Subcutaneous abdominal adipose tissue (tissue), 5 donors: ENCODE results near the gene EPHA2.
"Not testable (repeated sequence)": the region's sequence is repeated elsewhere in the genome, so short reads cannot be mapped to it uniquely, and the experiment has no call there.

Experiments
- H3K27ac ChIP-seq: one replicate; pipeline ENCODE4 v1.7.0; 2013; ENCODE audit warnings: low read depth, mild to moderate bottlenecking, inconsistent platforms, low read length, moderate library complexity
- H3K27me3 ChIP-seq, 5 donors: one replicate each; pipeline ENCODE4 v1.7.0; 2013; ENCODE audit warnings: low read length in 5 of 5, inconsistent platforms in 1 of 5; ENCODE audit not compliant: control insufficient read depth in 5 of 5, insufficient read depth in 4 of 5
- H3K36me3 ChIP-seq, 5 donors: one replicate each; pipeline ENCODE4 v1.7.0; 2013; ENCODE audit warnings: low read length in 5 of 5; ENCODE audit not compliant: control insufficient read depth in 5 of 5, insufficient read depth in 5 of 5
- H3K4me1 ChIP-seq, 5 donors: one replicate each; pipeline ENCODE4 v1.7.0; 2013; ENCODE audit warnings: low read length in 5 of 5, mild to moderate bottlenecking in 3 of 5, moderate library complexity in 1 of 5; ENCODE audit not compliant: control insufficient read depth in 5 of 5, insufficient read depth in 5 of 5
- H3K4me3 ChIP-seq, 5 donors: one replicate each; pipeline ENCODE4 v1.7.0; 2013; ENCODE audit warnings: low read length in 5 of 5, low read depth in 1 of 5
- H3K9ac ChIP-seq, 5 donors: one replicate each; pipeline ENCODE4 v1.7.0; 2013; ENCODE audit warnings: low read length in 5 of 5, mild to moderate bottlenecking in 4 of 5, moderate library complexity in 3 of 5
- H3K9me3 ChIP-seq, 5 donors: one replicate each; pipeline ENCODE4 v1.7.0; 2013; ENCODE audit warnings: low read length in 5 of 5; ENCODE audit not compliant: control insufficient read depth in 5 of 5
- donor health status: healthy.
- donor health status: healthy.
- donor health status: healthy.
- donor health status: healthy.
- donor health status: healthy.

EPHA2 gene

DNA sequence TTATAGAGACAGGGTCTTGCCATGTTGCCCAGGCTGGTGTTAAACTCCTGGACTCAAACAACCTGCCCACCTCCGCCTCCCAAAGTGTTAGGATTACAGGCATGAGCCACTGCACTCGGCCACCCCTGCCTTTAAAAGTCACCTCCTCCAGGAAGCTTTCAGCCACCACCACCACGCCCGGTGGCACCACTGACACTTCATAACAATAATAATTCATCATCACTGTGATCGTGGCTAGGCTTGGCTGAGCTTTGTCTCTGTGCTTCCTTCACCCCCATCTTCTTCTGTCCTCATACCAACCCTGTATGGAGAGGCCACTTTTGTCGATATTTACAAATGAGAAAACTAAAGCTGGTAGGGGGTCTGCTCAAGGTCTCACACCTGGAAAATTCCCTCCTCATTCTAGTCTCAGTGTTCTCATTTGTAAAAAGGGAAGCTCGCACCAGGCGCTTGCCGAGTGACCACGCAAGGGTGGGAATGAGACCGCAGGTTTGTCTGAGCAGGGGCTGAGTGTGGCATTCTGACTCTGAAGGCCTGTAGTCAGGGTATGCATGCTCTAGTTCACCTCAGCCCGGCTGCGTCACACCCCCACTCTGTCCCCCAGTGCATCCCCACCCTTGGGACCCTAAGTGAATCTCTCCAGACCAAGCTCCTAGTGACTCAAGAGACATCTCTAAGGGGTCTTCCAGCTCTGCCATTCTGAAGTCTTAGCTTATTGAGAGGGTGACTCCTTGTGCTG is 12.9 kb upstream of the EPHA2 start:
- Histone ChIP-seq H3K4me1 (peaks cover 0 to 20% (median 14%) of the 10 kb centered on the region in 5 donors), H3K27ac (no peak overlapping the region), H3K9me3 (no peaks in the 10 kb centered on the region), H3K36me3 (no peaks in the 10 kb centered on the region), H3K4me3 (no peak overlapping the region), H3K27me3 (peaks cover 0 to 9% (median 0%) of the 10 kb centered on the region in 5 donors), H3K9ac (no peak overlapping the region)

GRCh38 chr1:16168144-16168495 is 12.3 kb upstream of the EPHA2 start:
- not testable (repeated sequence) for H3K9me3 ChIP-seq, H3K36me3 ChIP-seq, H3K27ac ChIP-seq, H3K9ac ChIP-seq, H3K27me3 ChIP-seq
- Histone ChIP-seq H3K4me1 (peaks cover 0 to 14% (median 7%) of the 10 kb centered on the region in 5 donors), H3K4me3 (peak overlapping the region in 1 of 5 donors; percentile 22)

GRCh38 chr1:16167331-16168143 is 11.7 kb upstream of the EPHA2 start:
- Histone ChIP-seq H3K4me1 (peaks cover 0 to 10% (median 4%) of the 10 kb centered on the region in 5 donors), H3K9me3 (no peaks in the 10 kb centered on the region), H3K27ac (no peak overlapping the region), H3K36me3 (no peaks in the 10 kb centered on the region), H3K4me3 (peak overlapping the region in 2 of 5 donors; percentile 22 to 49), H3K9ac (no peak overlapping the region), H3K27me3 (peaks cover 0 to 9% (median 0%) of the 10 kb centered on the region in 5 donors)

DNA sequence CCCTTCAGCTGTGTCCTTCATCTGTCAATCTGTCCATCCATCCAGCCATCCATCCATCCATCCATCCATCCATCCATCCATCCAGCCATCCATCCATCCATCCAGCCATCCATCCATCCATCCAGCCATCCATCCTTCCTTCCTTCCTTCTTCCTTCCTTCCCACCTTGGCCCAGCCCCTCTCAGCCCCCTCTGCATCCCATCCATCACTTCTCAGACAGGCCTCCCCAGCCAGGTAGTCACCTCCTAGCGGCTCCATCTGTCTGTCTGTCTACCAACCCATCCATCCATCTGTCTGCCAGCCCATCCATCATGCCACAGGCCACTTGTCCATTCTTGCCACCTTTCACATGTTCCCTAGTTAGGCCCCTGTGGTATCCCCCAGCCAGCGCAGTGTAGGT is 10.2 kb upstream of the EPHA2 start:
- Histone ChIP-seq H3K27ac (no peak overlapping the region), H3K36me3 (no peaks in the 10 kb centered on the region), H3K9me3 (no peaks in the 10 kb centered on the region), H3K27me3 (peaks cover 0 to 9% (median 2%) of the 10 kb centered on the region in 5 donors), H3K4me3 (no peak overlapping the region), H3K9ac (no peak overlapping the region), H3K4me1 (peaks cover 0 to 10% (median 4%) of the 10 kb centered on the region in 5 donors)

DNA sequence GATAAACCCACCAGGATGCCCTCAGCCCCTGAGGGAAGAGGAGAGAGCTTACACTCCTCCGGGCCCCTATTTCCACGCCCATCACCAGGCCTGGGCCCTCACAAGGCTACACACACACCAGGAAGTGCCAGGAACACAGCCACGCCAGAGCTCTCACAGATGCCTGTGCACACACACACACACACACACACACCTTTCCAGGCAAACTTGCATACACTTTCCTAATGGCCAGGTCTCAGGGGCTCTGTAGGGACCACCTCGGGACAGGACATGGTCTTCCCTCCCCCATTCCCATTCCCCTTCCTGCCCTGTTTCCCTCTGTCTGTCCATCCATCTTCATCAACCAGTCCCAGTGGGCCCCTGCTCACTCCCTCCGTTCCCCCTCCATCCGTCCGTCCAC is 9.7 kb upstream of the EPHA2 start:
- H3K4me1 ChIP-seq = peaks cover 0 to 10% (median 4%) of the 10 kb centered on the region in 5 donors
- peaks cover 0 to 9% (median 2%) of the 10 kb centered on the region in 5 donors for H3K27me3 ChIP-seq
- H3K36me3 ChIP-seq = no peaks in the 10 kb centered on the region
- H3K9ac ChIP-seq = no peak overlapping the region
- H3K4me3 ChIP-seq = no peak overlapping the region
- H3K27ac ChIP-seq = no peak overlapping the region
- no peaks in the 10 kb centered on the region for H3K9me3 ChIP-seq

- no peaks in the 10 kb centered on the region for H3K9me3 ChIP-seq
- peaks cover 0 to 9% (median 2%) of the 10 kb centered on the region in 5 donors for H3K27me3 ChIP-seq
- peaks cover 0 to 10% (median 4%) of the 10 kb centered on the region in 5 donors for H3K4me1 ChIP-seq
- H3K9ac ChIP-seq = no peak overlapping the region
- H3K36me3 ChIP-seq = no peaks in the 10 kb centered on the region
- H3K4me3 ChIP-seq = no peak overlapping the region
- H3K27ac ChIP-seq = no peak overlapping the region
Observed at GRCh38 chr1:16165073-16165364, 9.2 kb upstream of the EPHA2 start.

GRCh38 chr1:16164213-16165072 is 8.6 kb upstream of the EPHA2 start:
- Histone ChIP-seq H3K9me3 (no peaks in the 10 kb centered on the region), H3K27me3 (peaks cover 0 to 9% (median 0%) of the 10 kb centered on the region in 5 donors), H3K4me1 (peaks cover 0 to 10% (median 4%) of the 10 kb centered on the region in 5 donors), H3K9ac (no peak overlapping the region), H3K36me3 (no peaks in the 10 kb centered on the region), H3K27ac (no peak overlapping the region), H3K4me3 (no peak overlapping the region)

DNA sequence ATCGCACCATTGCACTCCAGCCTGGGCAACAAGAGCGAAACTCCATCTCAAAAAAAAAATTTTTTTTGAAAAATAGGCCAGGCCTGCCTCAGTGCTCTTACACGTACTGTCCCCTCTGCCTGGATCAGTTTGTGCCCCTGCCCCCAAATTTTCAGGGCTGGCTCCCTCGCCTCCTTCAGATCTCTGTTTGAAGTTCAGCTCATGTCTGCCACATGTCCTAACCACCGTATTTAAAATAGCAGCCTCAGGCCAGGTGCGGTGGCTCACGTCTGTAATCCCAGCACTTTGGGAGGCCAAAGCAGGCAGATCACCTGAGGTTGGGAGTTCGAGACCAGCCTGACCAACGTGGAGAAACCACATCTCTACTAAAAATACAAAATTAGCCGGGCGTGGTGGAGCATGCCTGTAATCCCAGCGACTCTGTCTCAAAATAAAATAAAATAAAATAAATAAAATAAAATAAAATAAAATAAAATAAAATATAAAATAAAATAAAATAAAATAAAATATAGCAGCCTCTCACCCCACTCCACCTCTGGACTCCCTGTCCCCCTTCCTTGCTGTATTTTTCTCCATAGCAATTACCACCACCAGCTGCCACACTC is 7.8 kb upstream of the EPHA2 start:
- H3K4me1 ChIP-seq = peaks cover 0 to 10% (median 4%) of the 10 kb centered on the region in 5 donors
- H3K4me3 ChIP-seq, H3K27me3 ChIP-seq, H3K36me3 ChIP-seq, H3K27ac ChIP-seq, H3K9me3 ChIP-seq, H3K9ac ChIP-seq: not testable (repeated sequence)

GRCh38 chr1:16162163-16162822 is 6.4 kb upstream of the EPHA2 start:
- no peak overlapping the region for H3K4me3 ChIP-seq
- no peaks in the 10 kb centered on the region for H3K9me3 ChIP-seq
- H3K27ac ChIP-seq = no peak overlapping the region
- H3K4me1 ChIP-seq = peaks cover 0 to 5% (median 0%) of the 10 kb centered on the region in 5 donors
- no peaks in the 10 kb centered on the region for H3K36me3 ChIP-seq
- H3K27me3 ChIP-seq = peaks cover 0 to 4% (median 0%) of the 10 kb centered on the region in 5 donors
- H3K9ac ChIP-seq = no peak overlapping the region
